HEK293 (cell line): Measurements from ENCODE around the gene IPO13.

Source experiments
- CTCF ChIA-PET: fragments of 350-600 bp; formaldehyde crosslinking; extraction: SDS; loops from one replicate; lab custom pipeline; 2021; ENCODE audit warnings: antibody characterized with exemption; lab: Yijun Ruan, JAX
- POLR2A ChIA-PET: fragments of 300-600 bp; formaldehyde crosslinking; extraction: SDS; loops from one replicate; lab custom pipeline; 2020; ENCODE audit warnings: antibody characterized with exemption, inconsistent platforms; lab: Yijun Ruan, JAX
- H3K27ac ChIP-seq: fragments of 200-500 bp; sonication (Bioruptor generic); 2 replicates; pipeline ENCODE4 v1.5.1; 2014; ENCODE audit warnings: low read depth, low read length, control low read depth, inconsistent platforms; ENCODE audit errors: extremely low read depth
- H3K36me3 ChIP-seq, 2 experiments: fragments of 200-500 bp in 1 of 2; sonication (Bioruptor generic) in 1 of 2; 1 replicate in 1 of 2; 2 replicates in 1 of 2; pipeline ENCODE4 v1.5.1; 2014 to 2017; ENCODE audit warnings: inconsistent platforms in 2 of 2, low read length in 2 of 2; ENCODE audit not compliant: control insufficient read depth in 2 of 2, insufficient read depth in 1 of 2
- H3K4me1 ChIP-seq: fragments of 200-500 bp; sonication (Bioruptor generic); 2 replicates; pipeline ENCODE4 v1.5.1; 2014; ENCODE audit warnings: mild to moderate bottlenecking, low read length, inconsistent platforms; ENCODE audit not compliant: control insufficient read depth, insufficient read depth
- H3K4me3 ChIP-seq: 2 replicates; pipeline ENCODE4 v1.5.1; 2011; ENCODE audit warnings: low read depth, mild to moderate bottlenecking, control low read depth, low read length, moderate library complexity
- H3K9me3 ChIP-seq: fragments of 200-500 bp; sonication (Bioruptor generic); 2 replicates; pipeline ENCODE4 v1.5.1; 2014; ENCODE audit warnings: low read depth, low read length, inconsistent platforms; ENCODE audit not compliant: control insufficient read depth, insufficient read depth
- KLF16 ChIP-seq: fragments of 450-650 bp; formaldehyde crosslinking; IDR thresholded peaks from 2 replicates; pipeline ENCODE4 v1.5.1; 2017; ENCODE audit warnings: missing biosample characterization, missing genetic modification characterization
- PATZ1 ChIP-seq: fragments of 450-650 bp; formaldehyde crosslinking; IDR thresholded peaks from 2 replicates; pipeline ENCODE4 v1.5.1; 2016; ENCODE audit warnings: missing biosample characterization, missing genetic modification characterization
- TRIM28 ChIP-seq: IDR thresholded peaks from 2 replicates; pipeline ENCODE4 v1.6.1; 2011; ENCODE audit warnings: low read length, control low read depth, borderline replicate concordance
- ZFHX2 ChIP-seq: fragments of 450-650 bp; formaldehyde crosslinking; conservative IDR thresholded peaks from 2 replicates; pipeline ENCODE4 v1.5.1; 2016; ENCODE audit warnings: missing biosample characterization, missing genetic modification characterization
- ZNF10 ChIP-seq: fragments of 450-650 bp; formaldehyde crosslinking; IDR thresholded peaks from 2 replicates; pipeline ENCODE4 v1.5.1; 2017; ENCODE audit warnings: missing biosample characterization, missing genetic modification characterization
- ZNF132 ChIP-seq: fragments of 450-650 bp; formaldehyde crosslinking; IDR thresholded peaks from 2 replicates; pipeline ENCODE4 v1.5.1; 2017; ENCODE audit warnings: missing biosample characterization, missing genetic modification characterization, borderline replicate concordance
- ZNF133 ChIP-seq: fragments of 450-650 bp; formaldehyde crosslinking; IDR thresholded peaks from 2 replicates; pipeline ENCODE4 v1.5.1; 2016; ENCODE audit warnings: missing biosample characterization, missing genetic modification characterization
- ZNF140 ChIP-seq: fragments of 450-650 bp; formaldehyde crosslinking; IDR thresholded peaks from 2 replicates; pipeline ENCODE4 v1.5.1; 2016; ENCODE audit warnings: missing biosample characterization, missing genetic modification characterization
- ZNF266 ChIP-seq: fragments of 450-650 bp; formaldehyde crosslinking; IDR thresholded peaks from 2 replicates; pipeline ENCODE4 v1.5.1; 2016; ENCODE audit warnings: missing biosample characterization, missing genetic modification characterization, low read depth
- ZNF398 ChIP-seq: fragments of 450-650 bp; formaldehyde crosslinking; IDR thresholded peaks from 2 replicates; pipeline ENCODE4 v1.5.1; 2017; ENCODE audit warnings: missing biosample characterization, missing genetic modification characterization
- ZNF549 ChIP-seq: fragments of 450-650 bp; IDR thresholded peaks from 2 replicates; pipeline ENCODE4 v1.5.1; 2018; ENCODE audit warnings: missing biosample characterization, missing genetic modification characterization, mild to moderate bottlenecking, inconsistent platforms, moderate library complexity
- ZNF670 ChIP-seq: fragments of 450-650 bp; formaldehyde crosslinking; IDR thresholded peaks from 2 replicates; pipeline ENCODE4 v1.5.1; 2016; ENCODE audit warnings: missing biosample characterization, missing genetic modification characterization, low read depth
- ZXDB ChIP-seq: fragments of 450-650 bp; formaldehyde crosslinking; IDR thresholded peaks from 2 replicates; pipeline ENCODE4 v1.5.1; 2016; ENCODE audit warnings: missing biosample characterization, missing genetic modification characterization
- TF ChIP-seq, protein P1 (sequence below): fragments of 450-650 bp; IDR thresholded peaks from 2 replicates; pipeline ENCODE4 v1.5.1; 2018; ENCODE audit warnings: missing biosample characterization, mild to moderate bottlenecking, missing genetic modification characterization

IPO13 gene

DNA sequence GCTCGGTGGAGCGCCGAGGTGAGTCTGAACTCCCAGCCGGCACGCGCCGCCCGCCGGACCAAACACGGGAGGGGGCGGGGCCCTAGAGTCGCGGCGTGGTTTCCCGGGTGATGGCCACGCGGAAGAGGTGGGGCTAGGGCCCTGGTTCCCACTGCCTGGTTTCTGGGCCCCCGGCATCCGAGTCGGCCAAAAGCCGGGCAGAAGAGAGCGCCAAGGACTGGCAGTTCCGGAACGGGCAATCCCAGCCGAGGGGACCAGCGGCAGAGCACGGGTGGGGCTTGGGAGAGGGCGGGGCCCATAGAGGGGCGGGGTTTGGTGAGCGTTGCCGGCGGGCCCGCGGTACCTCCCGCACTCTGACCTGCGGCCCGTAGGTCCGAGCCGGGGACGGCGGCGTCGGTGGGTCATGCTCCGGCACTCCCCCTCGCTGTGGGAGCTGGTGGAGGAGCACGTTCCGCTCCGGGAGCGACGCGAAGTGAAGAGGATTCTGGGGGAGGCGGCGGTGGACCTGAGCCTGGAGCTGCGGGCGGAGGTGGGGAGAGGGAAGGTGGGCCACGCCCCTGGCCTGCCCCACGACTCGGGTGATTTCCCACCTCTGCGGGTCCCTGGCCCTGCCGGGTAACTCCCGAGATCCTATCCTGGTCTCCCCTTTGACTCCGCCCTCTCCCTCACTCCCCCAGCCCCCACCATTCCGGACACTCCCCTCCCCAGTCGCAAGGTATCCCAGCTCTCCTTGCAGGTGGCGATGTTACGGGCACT lies 44.9 kb downstream of the IPO13 start, which contains the start of gene CCDC24 (continued):
- TF ChIP-seq PATZ1 (peak; percentile 82), TRIM28 (no peak), ZNF266 (no peak), ZXDB (tag by site-specific recombination) (peak; percentile 68), KLF16 (peak; percentile 86), ZNF133 (tag by site-specific recombination) (no peak), ZNF10 (no peak), ZNF140 (tag by site-specific recombination) (no peak), ZNF398 (tag by site-specific recombination) (peak; percentile 65), ZNF549 (tag by site-specific recombination) (no peak), ZNF670 (tag by site-specific recombination) (no peak), ZFHX2 (tag by site-specific recombination) (peak; percentile 80)

DNA sequence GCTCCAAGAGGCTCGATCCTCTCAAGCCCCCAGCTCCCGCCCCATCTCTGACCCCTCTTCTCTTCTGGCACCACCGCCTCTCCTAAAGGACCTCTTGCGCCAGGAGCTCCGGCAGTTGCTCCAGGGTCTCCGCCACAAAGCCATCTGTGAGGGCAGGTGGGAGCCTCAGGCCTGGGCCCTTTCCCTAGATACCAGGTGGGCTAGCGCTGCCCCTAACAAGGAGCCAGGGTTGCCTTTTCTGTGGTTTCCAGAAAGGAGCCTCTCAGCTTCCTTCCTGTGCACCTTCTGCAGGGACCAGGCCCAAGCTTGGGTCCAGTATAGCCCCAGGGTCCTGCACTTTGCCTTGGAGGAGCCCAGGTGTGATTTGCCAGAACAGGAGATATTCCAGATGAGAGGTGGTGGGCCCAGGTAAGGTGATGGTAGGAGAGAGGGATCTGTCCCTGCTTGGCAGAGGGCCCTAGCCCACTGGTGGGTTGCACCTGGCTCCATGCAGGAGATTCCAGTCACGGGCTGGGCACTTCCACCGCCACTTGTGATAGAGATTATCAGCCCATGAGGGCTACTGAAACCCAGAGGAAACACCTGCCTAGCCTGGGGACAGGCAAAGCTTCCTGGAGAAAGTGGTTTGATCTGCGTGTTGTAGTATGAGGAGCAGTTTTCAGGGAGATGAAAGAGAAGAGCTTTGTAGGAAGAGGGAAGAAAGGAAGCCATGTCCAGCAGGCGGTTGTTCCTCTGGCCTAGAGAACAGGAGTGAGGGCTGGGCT lies 45.7 kb downstream of the IPO13 start:
- ChIA-PET CTCF (interaction anchor here (0.6 to 6.5 kb wide), 9 partner anchors 11 to 340 kb away, joined by 3 to 53 read pairs (median 5); no protein-coding TSS in a partner anchor), POLR2A (interaction anchor here (0.5 to 1.8 kb wide), 5 partner anchors 16 to 508 kb away, joined by 3 to 15 read pairs (median 4); partner anchors contain the start of genes ATP6V0B and DPH2)

More for the DNA sequence above, 45.7 kb downstream of the IPO13 start:
- H3K4me3 ChIP-seq, result peak overlapping the region; percentile 72
- no peak overlapping the region for H3K27ac ChIP-seq
- no peaks in the 10 kb centered on the region for H3K9me3 ChIP-seq
- no peaks in the 10 kb centered on the region for H3K4me1 ChIP-seq
- peaks cover 0 to 7% of the 10 kb centered on the region in 2 experiments; a peak in 2 of 3 replicates for H3K36me3 ChIP-seq
- no peak for TF ChIP-seq ZXDB (tag by site-specific recombination)
- TF ChIP-seq, protein P1, sequence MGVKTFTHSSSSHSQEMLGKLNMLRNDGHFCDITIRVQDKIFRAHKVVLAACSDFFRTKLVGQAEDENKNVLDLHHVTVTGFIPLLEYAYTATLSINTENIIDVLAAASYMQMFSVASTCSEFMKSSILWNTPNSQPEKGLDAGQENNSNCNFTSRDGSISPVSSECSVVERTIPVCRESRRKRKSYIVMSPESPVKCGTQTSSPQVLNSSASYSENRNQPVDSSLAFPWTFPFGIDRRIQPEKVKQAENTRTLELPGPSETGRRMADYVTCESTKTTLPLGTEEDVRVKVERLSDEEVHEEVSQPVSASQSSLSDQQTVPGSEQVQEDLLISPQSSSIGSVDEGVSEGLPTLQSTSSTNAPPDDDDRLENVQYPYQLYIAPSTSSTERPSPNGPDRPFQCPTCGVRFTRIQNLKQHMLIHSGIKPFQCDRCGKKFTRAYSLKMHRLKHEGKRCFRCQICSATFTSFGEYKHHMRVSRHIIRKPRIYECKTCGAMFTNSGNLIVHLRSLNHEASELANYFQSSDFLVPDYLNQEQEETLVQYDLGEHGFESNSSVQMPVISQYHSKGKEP, result no peak
- no peak for TF ChIP-seq ZNF132 (tag by site-specific recombination)
- TF ChIP-seq ZNF398 (tag by site-specific recombination), result peak; percentile 1; the same call in 1 of the 2 replicates
